Neural cell (in vitro differentiated cells): Measurements from ENCODE around the gene RTN4R. TPM values are rescaled to one million over a fixed set of nuclear protein-coding genes. Genes with fewer than 3 reads are reported as not detected.

ENCODE experiments used
- H2AFZ ChIP-seq: fragments of 200-600, 300-800 bp; sonication (generic), shearing (Covaris generic); 2 replicates; pipeline ENCODE4 v1.6.0; 2014; ENCODE audit warnings: low read depth, mild to moderate bottlenecking, antibody characterized with exemption, low read length, moderate library complexity
- H3F3A ChIP-seq: fragments of 200-600 bp; shearing (Covaris generic); 2 replicates; pipeline ENCODE4 v1.6.1; 2016; ENCODE audit warnings: mild to moderate bottlenecking, moderate library complexity, mixed read lengths, antibody characterized with exemption, low read length; ENCODE audit not compliant: insufficient read depth, poor library complexity, severe bottlenecking
- H3K27ac ChIP-seq: fragments of 200-600, 300-800 bp; sonication (generic), shearing (Covaris generic); 2 replicates; pipeline ENCODE4 v1.5.1; 2014; ENCODE audit warnings: mild to moderate bottlenecking, low read length, moderate library complexity
- H3K27me3 ChIP-seq: fragments of 300-800, 200-600 bp; sonication (generic), shearing (Covaris generic); 2 replicates; pipeline ENCODE4 v1.6.0; 2014; ENCODE audit warnings: mild to moderate bottlenecking, low read depth, low read length, moderate library complexity; ENCODE audit not compliant: insufficient read depth
- H3K36me3 ChIP-seq: fragments of 300-800, 200-600 bp; sonication (generic), shearing (Covaris generic); 2 replicates; pipeline ENCODE4 v1.5.1; 2014; ENCODE audit warnings: mild to moderate bottlenecking, antibody characterized with exemption, low read length, moderate library complexity; ENCODE audit not compliant: insufficient read depth
- H3K4me2 ChIP-seq: fragments of 300-800, 200-600 bp; sonication (generic), shearing (Covaris generic); 2 replicates; pipeline ENCODE4 v1.6.0; 2014; ENCODE audit warnings: mild to moderate bottlenecking, low read length
- H3K4me3 ChIP-seq: fragments of 300-800, 200-600 bp; sonication (generic), shearing (Covaris generic); 2 replicates; pipeline ENCODE4 v1.5.1; 2014; ENCODE audit warnings: mild to moderate bottlenecking, low read length, moderate library complexity
- H3K79me2 ChIP-seq: fragments of 200-600 bp; shearing (Covaris generic); replicated peaks from 2 replicates; pipeline ENCODE4 v1.6.0; 2014; ENCODE audit warnings: mild to moderate bottlenecking, low read length, moderate library complexity; ENCODE audit not compliant: insufficient read depth
- H3K9ac ChIP-seq: fragments of 300-800, 200-600 bp; sonication (generic), shearing (Covaris generic); 2 replicates; pipeline ENCODE4 v1.6.1; 2016; ENCODE audit warnings: mild to moderate bottlenecking, low read length, mixed read lengths
- H3K9me2 ChIP-seq: fragments of 200-600 bp; shearing (Covaris generic); 2 replicates; pipeline ENCODE4 v1.6.1; 2016; ENCODE audit warnings: mild to moderate bottlenecking, low read length, mixed read lengths; ENCODE audit not compliant: insufficient read depth
- H3K9me3 ChIP-seq: fragments of 200-600, 300-800 bp; sonication (generic), shearing (Covaris generic); 2 replicates; pipeline ENCODE4 v1.6.1; 2016; ENCODE audit warnings: mild to moderate bottlenecking, mixed run types, low read length, moderate library complexity, mixed read lengths
- H4K20me1 ChIP-seq: fragments of 200-600 bp; shearing (Covaris generic); 2 replicates; pipeline ENCODE4 v1.6.1; 2016; ENCODE audit warnings: mild to moderate bottlenecking, mixed run types; ENCODE audit not compliant: insufficient read depth
- CTCF ChIP-seq: fragments of 450-650 bp; IDR thresholded peaks from 2 replicates; pipeline ENCODE4 v1.5.1; 2014; ENCODE audit warnings: antibody characterized with exemption, mild to moderate bottlenecking, moderate library complexity; ENCODE audit not compliant: poor library complexity, severe bottlenecking
- EP300 ChIP-seq: fragments of 450-650 bp; conservative IDR thresholded peaks from 2 replicates; pipeline ENCODE4 v1.6.1; 2014; ENCODE audit warnings: antibody characterized with exemption, mild to moderate bottlenecking, moderate library complexity; ENCODE audit not compliant: poor library complexity, severe bottlenecking
- EZH2 ChIP-seq: fragments of 200-600, 300-800 bp; shearing (Covaris generic), sonication (generic); IDR thresholded peaks from 2 replicates; pipeline ENCODE4 v1.6.1; 2014; ENCODE audit warnings: antibody characterized with exemption, low read length, borderline replicate concordance, mild to moderate bottlenecking; ENCODE audit not compliant: insufficient read depth, poor library complexity, severe bottlenecking
- MXI1 ChIP-seq: fragments of 450-650 bp; conservative IDR thresholded peaks from 2 replicates; pipeline ENCODE4 v1.6.1; 2014; ENCODE audit warnings: antibody characterized with exemption, mild to moderate bottlenecking; ENCODE audit not compliant: poor library complexity, severe bottlenecking
- POLR2AphosphoS5 ChIP-seq: IDR thresholded peaks from 2 replicates; pipeline ENCODE4 v1.6.1; 2012
- RAD21 ChIP-seq: fragments of 450-650 bp; conservative IDR thresholded peaks from 2 replicates; pipeline ENCODE4 v1.6.1; 2014; ENCODE audit warnings: antibody characterized with exemption, mild to moderate bottlenecking, moderate library complexity
- REST ChIP-seq: IDR thresholded peaks from 2 replicates; pipeline ENCODE4 v1.6.1; 2012; ENCODE audit warnings: borderline replicate concordance
- SMC3 ChIP-seq: fragments of 450-650 bp; conservative IDR thresholded peaks from 2 replicates; pipeline ENCODE4 v1.6.1; 2014; ENCODE audit warnings: antibody characterized with exemption, mild to moderate bottlenecking, moderate library complexity; ENCODE audit not compliant: poor library complexity
- TAF1 ChIP-seq: IDR thresholded peaks from 2 replicates; pipeline ENCODE4 v1.6.1; 2012; ENCODE audit warnings: low read depth
- polyA plus RNA-seq: library from polyadenylated mRNA; depleted of rRNA; stranded (reverse); fragments of >200 nt; gene quantifications from 2 replicates; pipeline ENCODE4 v1.2.3, GENCODE V29; 2014

The RTN4R gene
- polyA plus RNA-seq, 1 donor from 2014 or later, result 13.6 TPM

GRCh38 chr22:20283674-20284066 is 15.6 kb upstream of the RTN4R start:
- H3K9me2 ChIP-seq, result no peaks in the 10 kb centered on the region
- no peak overlapping the region for H3K27ac ChIP-seq
- no peaks in the 10 kb centered on the region for H3K79me2 ChIP-seq
- H3K36me3 ChIP-seq, result no peaks in the 10 kb centered on the region
- H3K27me3 ChIP-seq, result no peaks in the 10 kb centered on the region
- no peak overlapping the region for H2AFZ ChIP-seq
- no peak overlapping the region for H3K9ac ChIP-seq
- no peaks in the 10 kb centered on the region for H4K20me1 ChIP-seq
- TF ChIP-seq EP300, result no peak
- TF ChIP-seq EZH2, result no peak
- TF ChIP-seq MXI1, result no peak
- TF ChIP-seq RAD21, result no peak
- no peak for TF ChIP-seq TAF1
- no peak for TF ChIP-seq SMC3
- no peak for TF ChIP-seq REST
- no peak for TF ChIP-seq CTCF
- TF ChIP-seq POLR2AphosphoS5, result no peak
- H3K4me3 ChIP-seq, result no peak overlapping the region
- no peaks in the 10 kb centered on the region for H3F3A ChIP-seq
- no peaks in the 10 kb centered on the region for H3K9me3 ChIP-seq
- no peak overlapping the region for H3K4me2 ChIP-seq

- Histone ChIP-seq H3K79me2 (no peaks in the 10 kb centered on the region), H2AFZ (no peak overlapping the region), H3K9me3 (no peaks in the 10 kb centered on the region), H4K20me1 (no peaks in the 10 kb centered on the region), H3K4me3 (no peak overlapping the region), H3K36me3 (no peaks in the 10 kb centered on the region), H3K4me2 (no peak overlapping the region), H3K9ac (no peak overlapping the region), H3F3A (no peaks in the 10 kb centered on the region), H3K27me3 (no peaks in the 10 kb centered on the region), H3K27ac (no peak overlapping the region), H3K9me2 (no peaks in the 10 kb centered on the region)
- TF ChIP-seq SMC3 (no peak), EZH2 (no peak), REST (no peak), TAF1 (no peak), EP300 (no peak), POLR2AphosphoS5 (no peak), RAD21 (no peak), CTCF (no peak), MXI1 (no peak)
Measured at GRCh38 chr22:20282901-20283673, 15.0 kb upstream of the RTN4R start.
